ENCODE measurements around the gene NRDC.

DNA sequence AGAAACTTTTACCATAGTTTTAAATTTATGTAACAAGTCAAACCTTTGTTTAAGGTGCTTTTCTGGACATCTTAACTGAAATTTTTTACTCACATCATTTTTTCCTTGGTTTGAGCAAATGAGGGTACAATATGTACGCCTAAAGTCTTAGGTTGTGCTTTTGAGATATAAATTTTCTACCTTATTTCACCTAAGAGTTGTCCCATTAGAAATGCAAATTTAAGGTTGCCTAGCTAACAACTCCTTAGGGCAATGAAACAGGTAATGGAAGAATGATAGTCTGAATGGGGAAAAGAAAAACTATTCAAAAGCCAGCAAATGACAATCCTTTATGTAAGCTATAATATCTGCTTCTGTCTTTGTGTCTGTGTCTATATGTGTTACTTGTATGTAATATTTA, 19.6 kb downstream of the NRDC start:
- TF ChIP-seq, protein P1, sequence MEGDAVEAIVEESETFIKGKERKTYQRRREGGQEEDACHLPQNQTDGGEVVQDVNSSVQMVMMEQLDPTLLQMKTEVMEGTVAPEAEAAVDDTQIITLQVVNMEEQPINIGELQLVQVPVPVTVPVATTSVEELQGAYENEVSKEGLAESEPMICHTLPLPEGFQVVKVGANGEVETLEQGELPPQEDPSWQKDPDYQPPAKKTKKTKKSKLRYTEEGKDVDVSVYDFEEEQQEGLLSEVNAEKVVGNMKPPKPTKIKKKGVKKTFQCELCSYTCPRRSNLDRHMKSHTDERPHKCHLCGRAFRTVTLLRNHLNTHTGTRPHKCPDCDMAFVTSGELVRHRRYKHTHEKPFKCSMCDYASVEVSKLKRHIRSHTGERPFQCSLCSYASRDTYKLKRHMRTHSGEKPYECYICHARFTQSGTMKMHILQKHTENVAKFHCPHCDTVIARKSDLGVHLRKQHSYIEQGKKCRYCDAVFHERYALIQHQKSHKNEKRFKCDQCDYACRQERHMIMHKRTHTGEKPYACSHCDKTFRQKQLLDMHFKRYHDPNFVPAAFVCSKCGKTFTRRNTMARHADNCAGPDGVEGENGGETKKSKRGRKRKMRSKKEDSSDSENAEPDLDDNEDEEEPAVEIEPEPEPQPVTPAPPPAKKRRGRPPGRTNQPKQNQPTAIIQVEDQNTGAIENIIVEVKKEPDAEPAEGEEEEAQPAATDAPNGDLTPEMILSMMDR (IDR thresholded peaks at IDR 0.05) = no peak
- no peak for TF ChIP-seq POLR2A (IDR thresholded peaks at IDR 0.05)
